Measurements from ENCODE around the gene ADIRF. TPM values are rescaled to one million over a fixed set of nuclear protein-coding genes. Genes with fewer than 3 reads are reported as not detected.

ADIRF gene
- total RNA-seq, 2 donors from 2014 or later, result 113 to 115 TPM

GRCh38 chr10:86962981-86963310 lies 5.3 kb upstream of the ADIRF start:
- peaks cover 33% of the 10 kb centered on the region for H3K4me1 ChIP-seq
- DNase-seq (no peak), ATAC-seq (no peak)
- no peaks in the 10 kb centered on the region for H3K27me3 ChIP-seq
- TF ChIP-seq CTCF (IDR thresholded peaks at IDR 0.05), result no peak
- TF ChIP-seq POLR2A (IDR thresholded peaks at IDR 0.05), result no peak
- no peaks in the 10 kb centered on the region for H3K36me3 ChIP-seq (replicated peaks in 1 of 2; ENCODE audit: insufficient read depth in 1 of 2, low read depth in 2 of 2)
- H3K27ac ChIP-seq, result no peak overlapping the region
- H3K9me3 ChIP-seq, result no peaks in the 10 kb centered on the region
- intact Hi-C loops (cut with DNase I), result no loop called here
- H3K4me3 ChIP-seq, result no peak overlapping the region
- WGBS, 2 donors, result 77 to 89% methylated on average over 5 to 7 of the region's 7 CpGs

- TF ChIP-seq CTCF (IDR thresholded peaks at IDR 0.05) (no peak), POLR2A (IDR thresholded peaks at IDR 0.05) (no peak)
- ATAC-seq (no peak), DNase-seq (no peak)
- H3K27me3 ChIP-seq, result no peaks in the 10 kb centered on the region
- H3K4me3 ChIP-seq, result no peak overlapping the region
- H3K4me1 ChIP-seq, result peaks cover 37% of the 10 kb centered on the region
- no peak overlapping the region for H3K27ac ChIP-seq
- no peaks in the 10 kb centered on the region for H3K9me3 ChIP-seq
- no peaks in the 10 kb centered on the region for H3K36me3 ChIP-seq (replicated peaks in 1 of 2; ENCODE audit: insufficient read depth in 1 of 2, low read depth in 2 of 2)
- intact Hi-C loops (cut with DNase I), result no loop called here
- WGBS, 2 donors, result 84 to 88% methylated on average over 7 to 11 of the region's 12 CpGs
Observed at GRCh38 chr10:86963341-86963919, 4.9 kb upstream of the ADIRF start.

GRCh38 chr10:86964061-86964846 lies 4.0 kb upstream of the ADIRF start:
- Histone ChIP-seq H3K27me3 (no peaks in the 10 kb centered on the region), H3K27ac (no peak overlapping the region), H3K36me3 (replicated peaks in 1 of 2; ENCODE audit: insufficient read depth in 1 of 2, low read depth in 2 of 2) (no peaks in the 10 kb centered on the region), H3K9me3 (no peaks in the 10 kb centered on the region), H3K4me1 (peaks cover 45% of the 10 kb centered on the region), H3K4me3 (no peak overlapping the region)
- DNase-seq (no peak), ATAC-seq (no peak)
- TF ChIP-seq CTCF (IDR thresholded peaks at IDR 0.05), result no peak
- no peak for TF ChIP-seq POLR2A (IDR thresholded peaks at IDR 0.05)
- 81 to 82% methylated on average over 4 to 12 of the region's 13 CpGs for WGBS, 2 donors
- intact Hi-C loops (cut with DNase I), result no loop called here

GRCh38 chr10:86964847-86965190 lies 3.5 kb upstream of the ADIRF start:
- no peak for DNase-seq
- no peak overlapping the region for H3K27ac ChIP-seq
- H3K9me3 ChIP-seq, result no peaks in the 10 kb centered on the region
- ATAC-seq, result no peak
- H3K4me1 ChIP-seq, result peaks cover 46% of the 10 kb centered on the region
- TF ChIP-seq POLR2A (IDR thresholded peaks at IDR 0.05), result no peak
- H3K27me3 ChIP-seq, result no peaks in the 10 kb centered on the region
- 65 to 76% methylated on average over 2 of the region's 2 CpGs for WGBS, 2 donors
- no peak overlapping the region for H3K4me3 ChIP-seq
- intact Hi-C loops (cut with DNase I), result no loop called here
- H3K36me3 ChIP-seq (replicated peaks in 1 of 2; ENCODE audit: insufficient read depth in 1 of 2, low read depth in 2 of 2), result no peaks in the 10 kb centered on the region

- Histone ChIP-seq H3K9me3 (no peaks in the 10 kb centered on the region), H3K27ac (peak overlapping the region in 1 of 4 donors; percentile 58), H3K27me3 (no peaks in the 10 kb centered on the region), H3K36me3 (replicated peaks in 1 of 2; ENCODE audit: insufficient read depth in 1 of 2, low read depth in 2 of 2) (no peaks in the 10 kb centered on the region), H3K4me1 (peaks cover 46% of the 10 kb centered on the region), H3K4me3 (no peak overlapping the region)
- 75 to 82% methylated on average over 11 of the region's 11 CpGs for WGBS, 2 donors
- TF ChIP-seq POLR2A (IDR thresholded peaks at IDR 0.05) (no peak), CTCF (IDR thresholded peaks at IDR 0.05) (no peak)
- DNase-seq, result no peak
- ATAC-seq, result no peak
- intact Hi-C loops (cut with DNase I), result no loop called here
Observed at GRCh38 chr10:86965986-86966654, 2.2 kb upstream of the ADIRF start.
